ENCODE measurements around the gene RAD23A. TPM values are rescaled to one million over a fixed set of nuclear protein-coding genes. Genes with fewer than 3 reads are reported as not detected.

The RAD23A gene
- polyA plus RNA-seq, 1 donor from 2014 or later = 37.4 TPM

- Histone ChIP-seq H3K27ac (ENCODE audit: low read length) (no peak overlapping the region), H3K27me3 (ENCODE audit: insufficient read depth, low read depth, low read length) (peaks cover 11% of the 10 kb centered on the region), H3K79me2 (replicated peaks; ENCODE audit: insufficient read depth, low read length) (no peaks in the 10 kb centered on the region), H3K36me3 (ENCODE audit: insufficient read depth, low read length) (no peaks in the 10 kb centered on the region), H3K9ac (ENCODE audit: low read length) (peak overlapping the region; percentile 48), H3K9me3 (ENCODE audit: low read length) (no peaks in the 10 kb centered on the region), H3K4me2 (ENCODE audit: low read length) (no peak overlapping the region), H3F3A (ENCODE audit: insufficient read depth, low read length, poor library complexity, severe bottlenecking) (no peaks in the 10 kb centered on the region), H2AFZ (ENCODE audit: low read depth, low read length) (no peak overlapping the region), H3K4me3 (ENCODE audit: low read length) (no peak overlapping the region), H4K20me1 (ENCODE audit: insufficient read depth) (no peaks in the 10 kb centered on the region), H3K9me2 (ENCODE audit: insufficient read depth, low read length) (no peaks in the 10 kb centered on the region)
- TF ChIP-seq POLR2AphosphoS5 (IDR thresholded peaks at IDR 0.05) = no peak
- no peak for TF ChIP-seq EP300 (conservative IDR thresholded peaks at IDR 0.05; ENCODE audit: poor library complexity, severe bottlenecking)
- TF ChIP-seq, protein P1, sequence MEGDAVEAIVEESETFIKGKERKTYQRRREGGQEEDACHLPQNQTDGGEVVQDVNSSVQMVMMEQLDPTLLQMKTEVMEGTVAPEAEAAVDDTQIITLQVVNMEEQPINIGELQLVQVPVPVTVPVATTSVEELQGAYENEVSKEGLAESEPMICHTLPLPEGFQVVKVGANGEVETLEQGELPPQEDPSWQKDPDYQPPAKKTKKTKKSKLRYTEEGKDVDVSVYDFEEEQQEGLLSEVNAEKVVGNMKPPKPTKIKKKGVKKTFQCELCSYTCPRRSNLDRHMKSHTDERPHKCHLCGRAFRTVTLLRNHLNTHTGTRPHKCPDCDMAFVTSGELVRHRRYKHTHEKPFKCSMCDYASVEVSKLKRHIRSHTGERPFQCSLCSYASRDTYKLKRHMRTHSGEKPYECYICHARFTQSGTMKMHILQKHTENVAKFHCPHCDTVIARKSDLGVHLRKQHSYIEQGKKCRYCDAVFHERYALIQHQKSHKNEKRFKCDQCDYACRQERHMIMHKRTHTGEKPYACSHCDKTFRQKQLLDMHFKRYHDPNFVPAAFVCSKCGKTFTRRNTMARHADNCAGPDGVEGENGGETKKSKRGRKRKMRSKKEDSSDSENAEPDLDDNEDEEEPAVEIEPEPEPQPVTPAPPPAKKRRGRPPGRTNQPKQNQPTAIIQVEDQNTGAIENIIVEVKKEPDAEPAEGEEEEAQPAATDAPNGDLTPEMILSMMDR (IDR thresholded peaks at IDR 0.05; ENCODE audit: poor library complexity, severe bottlenecking) = no peak
- no peak for TF ChIP-seq MXI1 (conservative IDR thresholded peaks at IDR 0.05; ENCODE audit: poor library complexity, severe bottlenecking)
- TF ChIP-seq SMC3 (conservative IDR thresholded peaks at IDR 0.05; ENCODE audit: poor library complexity) = no peak
- TF ChIP-seq EZH2 (IDR thresholded peaks at IDR 0.05; ENCODE audit: borderline replicate concordance, insufficient read depth, low read length, poor library complexity, severe bottlenecking) = no peak
- no peak for TF ChIP-seq RAD21 (conservative IDR thresholded peaks at IDR 0.05)
- no peak for TF ChIP-seq TAF1 (IDR thresholded peaks at IDR 0.05; ENCODE audit: low read depth)
- TF ChIP-seq REST (IDR thresholded peaks at IDR 0.05; ENCODE audit: borderline replicate concordance) = no peak
Observed at GRCh38 chr19:12982648-12983047, 37.0 kb downstream of the RAD23A start.

DNA sequence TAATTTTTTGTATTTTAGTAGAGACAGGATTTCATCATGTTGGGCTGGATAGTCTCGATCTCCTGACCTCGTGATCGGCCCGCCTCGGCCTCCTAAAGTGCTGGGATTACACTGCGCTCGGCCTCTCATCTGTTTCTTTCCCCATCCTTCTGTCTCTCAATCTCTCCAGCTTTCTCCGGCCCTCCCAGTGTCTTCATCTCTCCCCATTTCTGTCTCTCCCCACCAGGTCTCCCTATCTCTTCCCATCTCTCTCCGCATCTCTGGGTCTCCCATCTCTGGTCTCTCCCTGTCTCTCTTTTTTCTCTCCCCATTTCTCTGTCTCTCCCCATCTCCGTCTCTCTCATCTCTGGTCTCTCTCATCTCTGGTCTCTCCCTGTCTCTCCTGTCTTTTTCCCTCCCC lies 37.4 kb downstream of the RAD23A start:
- H3K27ac ChIP-seq (ENCODE audit: low read length) = no peak overlapping the region
- H3K79me2 ChIP-seq (replicated peaks; ENCODE audit: insufficient read depth, low read length) = no peaks in the 10 kb centered on the region
- H4K20me1 ChIP-seq (ENCODE audit: insufficient read depth) = no peaks in the 10 kb centered on the region
- no peak overlapping the region for H3K4me2 ChIP-seq (ENCODE audit: low read length)
- no peak for TF ChIP-seq RAD21 (conservative IDR thresholded peaks at IDR 0.05)
- no peak for TF ChIP-seq MXI1 (conservative IDR thresholded peaks at IDR 0.05; ENCODE audit: poor library complexity, severe bottlenecking)
- TF ChIP-seq REST (IDR thresholded peaks at IDR 0.05; ENCODE audit: borderline replicate concordance) = no peak
- no peak for TF ChIP-seq EZH2 (IDR thresholded peaks at IDR 0.05; ENCODE audit: borderline replicate concordance, insufficient read depth, low read length, poor library complexity, severe bottlenecking)
- no peak for TF ChIP-seq EP300 (conservative IDR thresholded peaks at IDR 0.05; ENCODE audit: poor library complexity, severe bottlenecking)
- no peak for TF ChIP-seq SMC3 (conservative IDR thresholded peaks at IDR 0.05; ENCODE audit: poor library complexity)
- no peak for TF ChIP-seq TAF1 (IDR thresholded peaks at IDR 0.05; ENCODE audit: low read depth)
- TF ChIP-seq, protein P1 (IDR thresholded peaks at IDR 0.05; ENCODE audit: poor library complexity, severe bottlenecking) = no peak
- TF ChIP-seq POLR2AphosphoS5 (IDR thresholded peaks at IDR 0.05) = no peak
- no peaks in the 10 kb centered on the region for H3K9me2 ChIP-seq (ENCODE audit: insufficient read depth, low read length)
- peak overlapping the region; percentile 48 for H3K9ac ChIP-seq (ENCODE audit: low read length)
- peak overlapping the region; percentile 60 for H2AFZ ChIP-seq (ENCODE audit: low read depth, low read length)
- peak overlapping the region; percentile 51 for H3K4me3 ChIP-seq (ENCODE audit: low read length)
- H3K27me3 ChIP-seq (ENCODE audit: insufficient read depth, low read depth, low read length) = peaks cover 11% of the 10 kb centered on the region
- no peaks in the 10 kb centered on the region for H3K9me3 ChIP-seq (ENCODE audit: low read length)
- H3F3A ChIP-seq (ENCODE audit: insufficient read depth, low read length, poor library complexity, severe bottlenecking) = no peaks in the 10 kb centered on the region
- no peaks in the 10 kb centered on the region for H3K36me3 ChIP-seq (ENCODE audit: insufficient read depth, low read length)
